Astrocyte (in vitro differentiated cells and primary cell): ENCODE measurements around the gene ASB16. TPM values are rescaled to one million over a fixed set of nuclear protein-coding genes. Genes with fewer than 3 reads are reported as not detected.
A peak's percentile ranks its signal among the peaks of the same experiment; 100 is the strongest.

Source experiments
- DNase-seq: peaks from one replicate; pipeline ENCODE4 v3.0.0-alpha.2; 2010; ENCODE audit warnings: low read depth
- FAIRE-seq: peaks from 2 replicates; lab custom pipeline; 2011; peaks lifted over from hg19 to GRCh38; lab: Jason Lieb, UNC
- H2AFZ ChIP-seq: 2 replicates; pipeline ENCODE4 v1.6.0; 2012; ENCODE audit warnings: low read depth, low read length, inconsistent platforms
- H3K27ac ChIP-seq: 2 replicates; pipeline ENCODE4 v1.5.1; 2011; ENCODE audit warnings: low read depth, low read length, inconsistent platforms
- H3K27me3 ChIP-seq: 2 replicates; pipeline ENCODE4 v1.6.0; 2011; ENCODE audit warnings: low read length, inconsistent platforms; ENCODE audit not compliant: insufficient read depth
- H3K36me3 ChIP-seq: 2 replicates; pipeline ENCODE4 v1.5.1; 2011; ENCODE audit warnings: low read length, inconsistent platforms; ENCODE audit not compliant: insufficient read depth
- H3K4me1 ChIP-seq: 2 replicates; pipeline ENCODE4 v1.5.1; 2011; ENCODE audit warnings: low read length, inconsistent platforms; ENCODE audit not compliant: insufficient read depth
- H3K4me2 ChIP-seq: 2 replicates; pipeline ENCODE4 v1.6.0; 2012; ENCODE audit warnings: low read length, inconsistent platforms
- H3K4me3 ChIP-seq: 2 replicates; pipeline ENCODE4 v1.5.1; 2011; ENCODE audit warnings: low read depth, mild to moderate bottlenecking, low read length, inconsistent platforms; ENCODE audit not compliant: insufficient read depth
- H3K79me2 ChIP-seq: 2 replicates; pipeline ENCODE4 v1.6.0; 2012; ENCODE audit warnings: mild to moderate bottlenecking, low read length, inconsistent platforms; ENCODE audit not compliant: insufficient read depth
- H3K9ac ChIP-seq: 2 replicates; pipeline ENCODE4 v1.6.0; 2012; ENCODE audit warnings: mild to moderate bottlenecking, low read length, inconsistent platforms
- H3K9me3 ChIP-seq: 2 replicates; pipeline ENCODE4 v1.5.1; 2012; ENCODE audit warnings: low read depth, mild to moderate bottlenecking, low read length, inconsistent platforms; ENCODE audit not compliant: insufficient read depth
- H4K20me1 ChIP-seq: 2 replicates; pipeline ENCODE4 v1.6.0; 2012; ENCODE audit warnings: low read length, inconsistent platforms; ENCODE audit not compliant: insufficient read depth
- H3K27ac Mint-ChIP-seq: one replicate; pipeline ENCODE4 v1.8.0; 2021; ENCODE audit warnings: mild to moderate bottlenecking, mixed read lengths; ENCODE audit not compliant: unreplicated experiment
- H3K27me3 Mint-ChIP-seq: one replicate; pipeline ENCODE4 v1.8.0; 2021; ENCODE audit warnings: low read depth, mixed read lengths; ENCODE audit not compliant: unreplicated experiment
- H3K36me3 Mint-ChIP-seq: one replicate; pipeline ENCODE4 v1.8.0; 2021; ENCODE audit warnings: low read depth, mixed read lengths; ENCODE audit not compliant: unreplicated experiment
- H3K4me1 Mint-ChIP-seq: one replicate; pipeline ENCODE4 v1.8.0; 2021; ENCODE audit warnings: low read depth, mixed read lengths; ENCODE audit not compliant: unreplicated experiment
- H3K4me3 Mint-ChIP-seq: one replicate; pipeline ENCODE4 v1.8.0; 2021; ENCODE audit warnings: mild to moderate bottlenecking, moderate library complexity, mixed read lengths; ENCODE audit not compliant: unreplicated experiment
- H3K9me3 Mint-ChIP-seq: one replicate; pipeline ENCODE4 v1.8.0; 2021; ENCODE audit warnings: mild to moderate bottlenecking, mixed read lengths; ENCODE audit not compliant: unreplicated experiment
- CTCF ChIP-seq: IDR thresholded peaks from 2 replicates; pipeline ENCODE4 v1.5.1; 2011; ENCODE audit warnings: low read depth, mild to moderate bottlenecking, inconsistent platforms, low read length, moderate library complexity; ENCODE audit not compliant: insufficient read depth
- EZH2 ChIP-seq: IDR thresholded peaks from 2 replicates; pipeline ENCODE4 v1.6.1; 2012; ENCODE audit warnings: mild to moderate bottlenecking, low read length, inconsistent platforms; ENCODE audit not compliant: insufficient read depth
- total RNA-seq: library from RNA; stranded (reverse); gene quantifications from 2 replicates; pipeline ENCODE4 v1.2.1, GENCODE V29; 2021

ASB16 gene
- total RNA-seq, 1 donor from 2014 or later, result not detected

GRCh38 chr17:44149750-44150329 is 20.7 kb upstream of the ASB16 start:
- H3K79me2 ChIP-seq, result peaks cover 18% of the 10 kb centered on the region
- no peak for TF ChIP-seq CTCF
- no peak for TF ChIP-seq EZH2
- H3K4me2 ChIP-seq, result no peak overlapping the region
- FAIRE-seq (no peak), DNase-seq (no peak)
- peaks cover 22% of the 10 kb centered on the region for H3K4me1 Mint-ChIP-seq
- H3K27ac ChIP-seq, result no peak overlapping the region
- H3K27ac Mint-ChIP-seq, result peak overlapping the region; percentile 67
- peaks cover 17% of the 10 kb centered on the region for H3K36me3 ChIP-seq
- no peaks in the 10 kb centered on the region for H4K20me1 ChIP-seq
- peaks cover 2% of the 10 kb centered on the region for H3K36me3 Mint-ChIP-seq
- no peaks in the 10 kb centered on the region for H3K27me3 Mint-ChIP-seq
- H3K27me3 ChIP-seq, result no peaks in the 10 kb centered on the region
- no peak overlapping the region for H2AFZ ChIP-seq
- H3K9me3 Mint-ChIP-seq, result no peaks in the 10 kb centered on the region
- H3K4me3 ChIP-seq, result no peak overlapping the region
- no peaks in the 10 kb centered on the region for H3K4me1 ChIP-seq
- H3K4me3 Mint-ChIP-seq, result no peak overlapping the region
- H3K9ac ChIP-seq, result peak overlapping the region; percentile 14
- no peaks in the 10 kb centered on the region for H3K9me3 ChIP-seq

DNA sequence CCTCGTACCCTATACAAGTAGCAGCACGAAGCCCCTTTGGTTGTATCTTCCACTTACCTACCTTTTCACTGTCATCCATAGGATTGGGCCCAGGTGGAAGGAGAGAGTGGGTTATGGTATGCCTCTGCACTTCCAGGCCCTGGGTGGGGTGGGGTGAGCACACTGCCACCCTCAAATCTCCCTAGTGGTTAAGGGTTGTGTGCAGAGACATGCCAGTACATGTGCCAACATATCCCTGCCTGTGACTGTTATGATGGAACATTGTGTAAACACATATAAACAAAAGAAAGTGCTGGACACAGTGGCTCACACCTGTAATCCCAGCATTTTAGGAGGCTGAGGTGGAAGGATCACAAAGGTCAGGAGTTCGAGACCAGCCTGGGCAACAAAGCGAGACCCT is 17.6 kb upstream of the ASB16 start:
- no peak overlapping the region for H3K27ac ChIP-seq
- H2AFZ ChIP-seq, result no peak overlapping the region
- Mint-ChIP-seq H3K36me3 (peaks cover 3% of the 10 kb centered on the region), H3K27me3 (no peaks in the 10 kb centered on the region), H3K27ac (no peak overlapping the region), H3K4me1 (peaks cover 3% of the 10 kb centered on the region), H3K4me3 (no peak overlapping the region), H3K9me3 (no peaks in the 10 kb centered on the region)
- no peak for FAIRE-seq
- H3K9ac ChIP-seq, result no peak overlapping the region
- no peak overlapping the region for H3K4me3 ChIP-seq
- no peaks in the 10 kb centered on the region for H3K27me3 ChIP-seq
- no peaks in the 10 kb centered on the region for H3K9me3 ChIP-seq
- H3K36me3 ChIP-seq, result peaks cover 20% of the 10 kb centered on the region
- no peaks in the 10 kb centered on the region for H3K4me1 ChIP-seq
- TF ChIP-seq CTCF (no peak), EZH2 (no peak)
- DNase-seq, result no peak
- peaks cover 18% of the 10 kb centered on the region for H3K79me2 ChIP-seq
- no peaks in the 10 kb centered on the region for H4K20me1 ChIP-seq
- H3K4me2 ChIP-seq, result no peak overlapping the region

DNA sequence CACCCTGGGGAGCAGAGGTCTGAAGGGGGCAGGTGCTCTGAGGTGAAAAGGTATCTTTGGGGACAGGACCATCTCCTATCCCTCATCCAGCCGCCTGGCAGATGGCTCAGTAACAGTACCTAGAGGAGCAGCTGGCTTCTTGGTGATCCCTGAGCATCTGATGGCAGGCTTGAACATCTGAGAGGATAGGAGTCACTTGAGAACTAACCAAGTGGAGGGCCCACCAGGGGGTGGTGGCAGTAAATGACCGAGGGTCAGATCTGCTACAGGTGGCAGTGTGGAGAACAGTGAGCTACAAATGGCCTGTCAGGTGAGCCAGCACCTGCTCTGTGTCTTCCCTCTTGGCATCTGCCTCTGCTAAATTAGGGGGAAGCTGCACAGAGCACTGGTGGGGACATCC is 15.0 kb upstream of the ASB16 start:
- H3K9ac ChIP-seq, result no peak overlapping the region
- FAIRE-seq (no peak), DNase-seq (no peak)
- TF ChIP-seq EZH2 (no peak), CTCF (no peak)
- Mint-ChIP-seq H3K36me3 (peaks cover 6% of the 10 kb centered on the region), H3K27me3 (no peaks in the 10 kb centered on the region), H3K4me1 (peaks cover 8% of the 10 kb centered on the region), H3K9me3 (no peaks in the 10 kb centered on the region), H3K27ac (no peak overlapping the region), H3K4me3 (no peak overlapping the region)
- no peaks in the 10 kb centered on the region for H3K27me3 ChIP-seq
- no peaks in the 10 kb centered on the region for H4K20me1 ChIP-seq
- no peak overlapping the region for H3K27ac ChIP-seq
- no peaks in the 10 kb centered on the region for H3K4me1 ChIP-seq
- peaks cover 11% of the 10 kb centered on the region for H3K79me2 ChIP-seq
- H2AFZ ChIP-seq, result no peak overlapping the region
- H3K4me3 ChIP-seq, result no peak overlapping the region
- H3K36me3 ChIP-seq, result peaks cover 12% of the 10 kb centered on the region
- H3K4me2 ChIP-seq, result no peak overlapping the region
- no peaks in the 10 kb centered on the region for H3K9me3 ChIP-seq
